H1 (cell line): Measurements from ENCODE around the gene FOXL2NB. TPM values are rescaled to one million over a fixed set of nuclear protein-coding genes. Genes with fewer than 3 reads are reported as not detected.

Experiments used
- CTCF ChIA-PET: fragments of 300-600 bp; sonication (Branson Sonifier 250); formaldehyde crosslinking; loops from one replicate; lab custom pipeline; 2021; ENCODE audit not compliant: partially characterized antibody; lab: Charles Lee
- POLR2A ChIA-PET: fragments of 300-600 bp; sonication (Branson Sonifier 250); formaldehyde crosslinking; loops from one replicate; lab custom pipeline; 2021; ENCODE audit warnings: inconsistent platforms; ENCODE audit not compliant: partially characterized antibody; lab: Charles Lee
- DNase-seq, 2 experiments: peaks; one replicate each; pipeline versions ENCODE4 v3.0.0 to v3.0.0-alpha.2; 2010 to 2022; ENCODE audit warnings: low spot score in 2 of 2, low read depth in 1 of 2, mixed read lengths in 1 of 2
- FAIRE-seq: peaks from 2 replicates; lab custom pipeline; 2011; peaks lifted over from hg19 to GRCh38; lab: Jason Lieb, UNC
- H2AFZ ChIP-seq: 2 replicates; pipeline ENCODE4 v1.8.1; 2012; ENCODE audit warnings: low read length, inconsistent platforms
- H2AK5ac ChIP-seq: 2 replicates; pipeline ENCODE4 v1.6.1; 2013; ENCODE audit warnings: low read depth, low read length
- H2BK120ac ChIP-seq: replicated peaks from 2 replicates; pipeline ENCODE3; 2013; ENCODE audit warnings: low read depth, low read length, inconsistent platforms
- H2BK12ac ChIP-seq: 2 replicates; pipeline ENCODE4 v1.6.1; 2013; ENCODE audit warnings: low read depth, low read length
- H2BK15ac ChIP-seq: 2 replicates; pipeline ENCODE4 v1.6.1; 2013; ENCODE audit warnings: low read length
- H2BK20ac ChIP-seq: 2 replicates; pipeline ENCODE4 v1.6.1; 2013; ENCODE audit warnings: low read length
- H2BK5ac ChIP-seq: 2 replicates; pipeline ENCODE4 v1.6.1; 2013; ENCODE audit warnings: low read depth, low read length
- H3K14ac ChIP-seq: 2 replicates; pipeline ENCODE4 v1.6.1; 2013; ENCODE audit warnings: inconsistent platforms; ENCODE audit not compliant: insufficient read length
- H3K18ac ChIP-seq: 2 replicates; pipeline ENCODE4 v1.6.1; 2013; ENCODE audit warnings: low read length; ENCODE audit errors: extremely low read depth
- H3K23ac ChIP-seq: 2 replicates; pipeline ENCODE4 v1.6.1; 2013; ENCODE audit warnings: inconsistent platforms; ENCODE audit not compliant: insufficient read length
- H3K23me2 ChIP-seq: 2 replicates; pipeline ENCODE4 v1.6.1; 2013; ENCODE audit warnings: low read depth, low read length
- H3K27ac ChIP-seq: 2 replicates; pipeline ENCODE4 v1.6.1; 2011; ENCODE audit warnings: low read depth, low read length, inconsistent platforms
- H3K27me3 ChIP-seq, 4 experiments: replicated peaks in 1 of 4; 1 replicate in 1 of 4; 2 replicates in 3 of 4; pipeline versions ENCODE4 v1.6.1 to v1.8.1; 2011 to 2013; ENCODE audit warnings: low read length in 3 of 4, mild to moderate bottlenecking in 3 of 4, inconsistent platforms in 2 of 4, mixed read lengths in 2 of 4, moderate library complexity in 1 of 4; ENCODE audit not compliant: control insufficient read depth in 3 of 4, insufficient read depth in 3 of 4; ENCODE audit errors: extremely low read depth in 1 of 4
- H3K36me3 ChIP-seq, 4 experiments: 2 replicates each; pipeline versions ENCODE4 v1.6.1 to v1.8.1; 2011 to 2013; ENCODE audit warnings: mild to moderate bottlenecking in 4 of 4, low read length in 3 of 4, moderate library complexity in 2 of 4, control low read depth in 1 of 4, inconsistent platforms in 1 of 4; ENCODE audit not compliant: insufficient read depth in 4 of 4, control insufficient read depth in 2 of 4
- H3K4ac ChIP-seq: replicated peaks from 2 replicates; pipeline ENCODE3; 2013; ENCODE audit warnings: low read length, low read depth, mixed read lengths, inconsistent platforms; ENCODE audit not compliant: insufficient read length
- H3K4me1 ChIP-seq, 4 experiments: replicated peaks in 1 of 4; 1 replicate in 1 of 4; 2 replicates in 3 of 4; pipeline versions ENCODE4 v1.6.1 to v1.8.1; 2011 to 2013; ENCODE audit warnings: low read length in 3 of 4, inconsistent platforms in 2 of 4, mixed read lengths in 1 of 4; ENCODE audit not compliant: insufficient read depth in 4 of 4, control insufficient read depth in 3 of 4
- H3K4me2 ChIP-seq, 2 experiments: 2 replicates each; pipeline versions ENCODE4 v1.6.1 to v1.8.1; 2011 to 2013; ENCODE audit warnings: low read depth in 2 of 2, low read length in 2 of 2, control low read depth in 1 of 2, inconsistent platforms in 1 of 2, mild to moderate bottlenecking in 1 of 2; ENCODE audit not compliant: insufficient read depth in 1 of 2
- H3K4me3 ChIP-seq, 4 experiments: fragments of 200-600, 300-600 bp in 1 of 4; sonication (generic), shearing (Covaris generic), sonication (Bioruptor Twin) in 1 of 4; 2 replicates each; pipeline versions ENCODE4 v1.5.1 to v1.8.1; 2011 to 2016; ENCODE audit warnings: low read length in 4 of 4, low read depth in 3 of 4, control low read depth in 2 of 4, inconsistent platforms in 2 of 4, mild to moderate bottlenecking in 2 of 4, mixed read lengths in 1 of 4, moderate library complexity in 1 of 4; ENCODE audit not compliant: insufficient read depth in 2 of 4; ENCODE audit errors: extremely low read depth in 1 of 4
- H3K56ac ChIP-seq: replicated peaks from 2 replicates; pipeline ENCODE3; 2013; ENCODE audit warnings: low read depth, mild to moderate bottlenecking, mixed read lengths, low read length, inconsistent platforms; ENCODE audit not compliant: insufficient read length
- H3K79me1 ChIP-seq: 2 replicates; pipeline ENCODE4 v1.6.1; 2013; ENCODE audit warnings: low read depth, low read length, control low read depth
- H3K79me2 ChIP-seq, 2 experiments: 2 replicates each; pipeline versions ENCODE4 v1.6.1 to v1.8.1; 2012 to 2013; ENCODE audit warnings: low read length in 2 of 2, mild to moderate bottlenecking in 2 of 2, inconsistent platforms in 1 of 2; ENCODE audit not compliant: insufficient read depth in 2 of 2, control insufficient read depth in 1 of 2
- H3K9ac ChIP-seq, 4 experiments: replicated peaks in 1 of 4; 1 replicate in 1 of 4; 2 replicates in 3 of 4; pipeline versions ENCODE4 v1.6.1 to v1.8.1; 2011 to 2013; ENCODE audit warnings: low read depth in 3 of 4, low read length in 3 of 4, control low read depth in 2 of 4, mild to moderate bottlenecking in 2 of 4, moderate library complexity in 2 of 4, inconsistent platforms in 1 of 4; ENCODE audit errors: extremely low read depth in 1 of 4
- H3K9me3 ChIP-seq, 2 experiments: 2 replicates each; pipeline versions ENCODE4 v1.6.1 to v1.8.1; 2012 to 2013; ENCODE audit warnings: mild to moderate bottlenecking in 2 of 2, moderate library complexity in 2 of 2, control low read depth in 1 of 2, inconsistent platforms in 1 of 2, low read depth in 1 of 2, low read length in 1 of 2, mixed read lengths in 1 of 2; ENCODE audit not compliant: insufficient read depth in 2 of 2
- H4K20me1 ChIP-seq, 2 experiments: replicated peaks in 1 of 2; 2 replicates each; pipeline versions ENCODE3 to v1.8.1; 2011 to 2013; ENCODE audit warnings: inconsistent platforms in 2 of 2, low read length in 2 of 2, mild to moderate bottlenecking in 1 of 2; ENCODE audit not compliant: insufficient read depth in 2 of 2, control insufficient read depth in 1 of 2
- H4K5ac ChIP-seq: 2 replicates; pipeline ENCODE4 v1.6.1; 2013; ENCODE audit warnings: low read length, low read depth, mixed read lengths, inconsistent platforms; ENCODE audit not compliant: insufficient read length
- H4K8ac ChIP-seq: 2 replicates; pipeline ENCODE4 v1.8.0; 2013; ENCODE audit warnings: mild to moderate bottlenecking, moderate library complexity, low read length, inconsistent platforms; ENCODE audit not compliant: insufficient read depth; ENCODE audit errors: extremely low read depth
- H4K91ac ChIP-seq: replicated peaks from 2 replicates; pipeline ENCODE3; 2013; ENCODE audit warnings: low read length, mixed read lengths, inconsistent platforms; ENCODE audit not compliant: insufficient read length
- BRCA1 ChIP-seq: IDR thresholded peaks from 2 replicates; pipeline ENCODE4 v1.6.1; 2012; ENCODE audit warnings: low read depth, low read length, improper control_type of control experiment
- CHD2 ChIP-seq: IDR thresholded peaks from 2 replicates; pipeline ENCODE4 v1.6.1; 2012; ENCODE audit warnings: low read length, improper control_type of control experiment
- CTCF ChIP-seq, 3 experiments: IDR thresholded peaks; 1 replicate in 2 of 3; 2 replicates in 1 of 3; pipeline versions ENCODE4 v1.5.1 to v1.6.1; 2011; ENCODE audit warnings: low read length in 3 of 3, mild to moderate bottlenecking in 3 of 3, inconsistent platforms in 2 of 3, low read depth in 1 of 3, moderate library complexity in 1 of 3; ENCODE audit not compliant: insufficient read depth in 1 of 3; ENCODE audit errors: control extremely low read depth in 1 of 3
- GABPA ChIP-seq: IDR thresholded peaks from 2 replicates; pipeline ENCODE4 v1.6.1; 2011; ENCODE audit warnings: mild to moderate bottlenecking, low read length, moderate library complexity, borderline replicate concordance; ENCODE audit not compliant: insufficient read depth
- JUN ChIP-seq: IDR thresholded peaks from 2 replicates; pipeline ENCODE4 v1.6.1; 2011; ENCODE audit warnings: low read depth, mild to moderate bottlenecking, improper control_type of control experiment, low read length
- RNF2 ChIP-seq: fragments of 200-900, 300-1000 bp; sonication (generic); IDR thresholded peaks from 2 replicates; pipeline ENCODE4 v1.7.1; 2016; ENCODE audit warnings: borderline replicate concordance, low read depth, mild to moderate bottlenecking, antibody characterized with exemption, low read length; ENCODE audit not compliant: poor library complexity, severe bottlenecking; ENCODE audit errors: missing control alignments
- SAP30 ChIP-seq: fragments of 300-600 bp; sonication (generic); IDR thresholded peaks from 2 replicates; pipeline ENCODE4 v1.7.1; 2012; ENCODE audit warnings: low read length, moderate library complexity, mild to moderate bottlenecking, inconsistent platforms; ENCODE audit not compliant: insufficient read depth, insufficient replicate concordance
- SIN3A ChIP-seq, 2 experiments: IDR thresholded peaks in 1 of 2; conservative IDR thresholded peaks in 1 of 2; 2 replicates each; pipeline ENCODE4 v1.6.1; 2011 to 2012; ENCODE audit warnings: low read length in 2 of 2, improper control_type of control experiment in 1 of 2, low read depth in 1 of 2, mild to moderate bottlenecking in 1 of 2
- SRF ChIP-seq: IDR thresholded peaks from 2 replicates; pipeline ENCODE4 v1.6.1; 2011; ENCODE audit warnings: mild to moderate bottlenecking, low read depth, low read length, moderate library complexity
- WGBS, 2 experiments: shearing (Covaris generic) in 1 of 2; methylation state at CpG; one replicate each; pipeline versions ENCODE4 v1.1.6 to v1.1.7; 2013 to 2015; ENCODE audit warnings: low lambda C conversion rate in 2 of 2, mixed read lengths in 2 of 2, inconsistent platforms in 1 of 2, low coverage in 1 of 2, missing lambda C conversion rate in 1 of 2; ENCODE audit not compliant: insufficient replicate concordance in 2 of 2, insufficient coverage in 1 of 2, insufficient read length in 1 of 2; ENCODE audit errors: extremely low coverage in 1 of 2, missing lambda C conversion rate in 1 of 2; 5-methylcytosine and 5-hydroxymethylcytosine counted together
- polyA plus RNA-seq, 7 experiments: library from polyadenylated mRNA; depleted of rRNA in 3 of 7; stranded (reverse) in 5 of 7; unstranded in 2 of 7; fragments of >200 nt in 5 of 7; fragments of 200-250 nt in 2 of 7; gene quantifications; 1 replicate in 5 of 7; 2 replicates in 1 of 7; 4 replicates in 1 of 7; pipeline versions ENCODE4 v1.2.1 to v1.2.3, GENCODE V29; 2011 to 2013; ENCODE audit warnings: missing spikeins in 2 of 7, mixed read lengths in 2 of 7
- total RNA-seq: library from RNA; stranded (reverse); fragmentation: NEBNext Ultra II Directional; extraction: Animal tissue kit (Norgen Biotek cat#: 25700); gene quantifications from 2 replicates; pipeline ENCODE4 v1.2.1, GENCODE V29; 2021

Gene FOXL2NB
- total and polyA plus RNA-seq, 2 of the 8 experiments (the other 6 are each of a cell fraction or from before 2014, with no cell fraction given), result 5.4 to 7.3 TPM

- FAIRE-seq, result no peak
- no peak overlapping the region; a peak in 1 of 4 replicates for H3K4me2 ChIP-seq
- no peak for TF ChIP-seq RNF2
- TF ChIP-seq CHD2, result no peak
- TF ChIP-seq SIN3A (conservative IDR thresholded peaks at IDR 0.05 in 1 of 2, IDR thresholded peaks at IDR 0.05 in 1 of 2; ENCODE audit: low read depth in 1 of 2, low read length in 2 of 2), result no peak
- no peak for TF ChIP-seq SAP30
- TF ChIP-seq SRF, result no peak
- TF ChIP-seq JUN, result no peak
- TF ChIP-seq BRCA1, result no peak
- TF ChIP-seq CTCF (IDR thresholded peaks at IDR 0.05; ENCODE audit: control extremely low read depth in 1 of 3, insufficient read depth in 1 of 3, low read depth in 1 of 3, low read length in 3 of 3), result no peak
- TF ChIP-seq GABPA, result no peak
Observed at GRCh38 chr3:138942271-138942670, 4.7 kb upstream of the FOXL2NB start.

More at GRCh38 chr3:138942271-138942670, 4.7 kb upstream of the FOXL2NB start:
- Histone ChIP-seq H4K20me1 (peaks cover 7 to 27% of the 10 kb centered on the region in 2 experiments), H3K56ac (no peak overlapping the region), H3K36me3 (peaks cover 0 to 9% (median 0%) of the 10 kb centered on the region in 4 experiments; a peak in 1 of 8 replicates), H2AK5ac (no peak overlapping the region; the same call in 1 of the 2 replicates), H4K8ac (no peak overlapping the region), H3K23me2 (peaks cover 17% of the 10 kb centered on the region; the same call in 1 of the 2 replicates), H3K14ac (no peak overlapping the region), H3K27me3 (peaks cover 87 to 100% (median 95%) of the 10 kb centered on the region in 4 experiments), H3K79me1 (no peaks in the 10 kb centered on the region), H3K9me3 (no peaks in the 10 kb centered on the region; a peak in 1 of 4 replicates), H2BK120ac (no peak overlapping the region), H4K91ac (no peak overlapping the region), H4K5ac (no peak overlapping the region), H3K18ac (no peak overlapping the region), H3K9ac (no peak overlapping the region), H2BK5ac (no peak overlapping the region), H3K4ac (no peak overlapping the region), H3K4me3 (no peak overlapping the region), H2BK20ac (0 out of 2 replicates have a peak overlapping the region, but pooled peaks have one; percentile 75), H2BK12ac (peak overlapping the region; percentile 70; the same call in 1 of the 2 replicates), H3K23ac (no peak overlapping the region), H3K79me2 (no peaks in the 10 kb centered on the region), H3K27ac (no peak overlapping the region), H2AFZ (no peak overlapping the region), H2BK15ac (0 out of 2 replicates have a peak overlapping the region, but pooled peaks have one; percentile 1), H3K4me1 (peaks cover 4 to 31% (median 18%) of the 10 kb centered on the region in 4 experiments)
- no peak for DNase-seq
- POLR2A ChIA-PET, result interaction anchor here (0.6 to 1.6 kb wide), 4 partner anchors 9 to 38 kb away, joined by 3 to 6 read pairs (median 4); no protein-coding TSS in a partner anchor
- CTCF ChIA-PET, result interaction anchor here (0.9 to 15.6 kb wide), 9 partner anchors 9 to 386 kb away, joined by 3 to 223 read pairs (median 11); no protein-coding TSS in a partner anchor
- WGBS, 2 experiments, result 84% methylated on average over 4 of the region's 4 CpGs; no CpG with 5 or more reads in 1 of the 2 experiments
